GM18867 (cell line): Measurements from ENCODE around the gene OR51B6.
A peak's percentile ranks its signal among the peaks of the same experiment; 100 is the strongest.
"Not testable (repeated sequence)": the region's sequence is repeated elsewhere in the genome, so short reads cannot be mapped to it uniquely, and the experiment has no call there.

Experiments
- ATAC-seq: cut with Tn5 transposase; IDR thresholded peaks from one replicate; pipeline ENCODE4 v1.9.1; 2021; ENCODE audit warnings: mild to moderate bottlenecking, moderate library complexity; ENCODE audit not compliant: unreplicated experiment

The OR51B6 gene, protein sequence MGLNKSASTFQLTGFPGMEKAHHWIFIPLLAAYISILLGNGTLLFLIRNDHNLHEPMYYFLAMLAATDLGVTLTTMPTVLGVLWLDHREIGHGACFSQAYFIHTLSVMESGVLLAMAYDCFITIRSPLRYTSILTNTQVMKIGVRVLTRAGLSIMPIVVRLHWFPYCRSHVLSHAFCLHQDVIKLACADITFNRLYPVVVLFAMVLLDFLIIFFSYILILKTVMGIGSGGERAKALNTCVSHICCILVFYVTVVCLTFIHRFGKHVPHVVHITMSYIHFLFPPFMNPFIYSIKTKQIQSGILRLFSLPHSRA

DNA sequence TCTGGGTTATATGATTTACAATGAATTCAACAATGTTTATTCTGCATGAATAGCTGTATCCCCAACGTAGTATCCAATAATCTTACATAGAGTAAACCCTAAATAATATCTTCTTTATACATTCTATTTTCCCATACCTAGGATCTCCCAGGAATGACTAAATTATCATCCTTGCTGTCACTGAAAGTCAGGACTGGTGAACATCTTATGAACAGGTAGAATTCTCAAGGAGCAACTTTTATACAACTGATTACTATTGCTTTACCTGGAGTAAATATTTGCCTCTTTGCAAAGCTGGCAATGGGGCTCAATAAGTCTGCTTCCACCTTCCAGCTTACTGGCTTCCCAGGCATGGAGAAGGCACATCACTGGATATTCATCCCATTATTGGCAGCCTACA, at the start of gene OR51B6:
OR51B6 (plus strand) TSS at position 301 of the 400 bp plus-strand sequence; CDS start at position 301, 0 bp downstream.
- ATAC-seq: no peak

DNA sequence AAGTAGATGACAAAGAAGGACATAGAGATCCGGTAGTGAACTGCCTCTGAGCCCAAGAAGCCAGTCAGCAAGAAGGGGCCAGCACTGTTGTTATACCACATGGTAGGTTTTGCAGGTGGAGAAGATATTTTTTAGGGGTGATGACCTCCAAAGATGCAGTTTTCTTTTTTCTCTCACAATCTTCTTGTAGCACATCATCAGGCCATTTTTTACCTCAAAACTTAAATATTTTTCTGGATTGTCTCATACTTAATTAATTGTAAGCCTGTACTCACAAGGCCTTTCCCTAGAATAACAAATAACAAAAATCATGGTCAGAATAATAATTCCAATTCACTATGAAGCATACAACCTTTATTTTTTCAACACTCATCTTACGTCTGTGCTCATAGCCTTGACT, 49.5 kb upstream of the OR51B6 start, which contains the start of gene OR51B4:
OR51B4 (minus strand) TSS at position 101 of the 400 bp plus-strand sequence; CDS start at position 101, 0 bp downstream.
- no peak for ATAC-seq

DNA sequence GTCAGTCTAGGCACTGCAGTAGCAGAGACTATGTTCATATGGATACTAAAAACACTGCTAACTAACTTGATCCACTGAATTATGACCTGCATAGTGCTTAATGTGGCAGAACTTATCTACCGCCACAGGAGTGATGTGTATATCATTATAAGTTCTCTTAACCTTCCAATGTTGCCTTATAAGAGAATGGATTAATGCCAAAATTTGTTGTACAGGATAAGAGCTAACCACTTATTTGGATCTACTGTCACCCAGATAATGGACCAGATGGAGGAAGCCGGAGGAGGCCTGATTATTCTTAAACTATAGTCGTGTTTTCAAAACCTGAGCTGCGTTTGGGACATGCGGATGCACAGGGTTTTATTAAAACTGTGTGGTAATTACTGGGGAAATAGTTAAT, 47.7 kb upstream of the OR51B6 start:
- ATAC-seq: no peak

DNA sequence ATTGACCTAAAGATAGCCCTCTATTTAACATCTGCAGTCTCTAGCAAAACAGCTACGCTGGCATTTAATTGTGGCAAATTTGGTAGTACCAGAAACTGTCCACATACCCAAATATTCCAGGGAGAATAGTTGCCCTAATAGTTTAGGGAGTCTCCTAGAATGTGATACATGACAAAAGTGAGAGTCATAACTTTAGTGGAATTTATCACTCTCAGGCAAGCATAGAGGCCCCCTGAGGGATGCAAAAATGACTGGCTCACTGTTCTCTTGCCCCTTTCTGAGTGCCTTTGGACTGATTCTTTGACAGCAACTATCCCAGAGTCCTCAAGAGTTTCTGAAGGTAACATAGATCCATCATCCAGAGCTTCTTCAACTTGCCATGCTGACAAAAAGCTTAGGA, 47.3 kb upstream of the OR51B6 start:
- no peak for ATAC-seq

DNA sequence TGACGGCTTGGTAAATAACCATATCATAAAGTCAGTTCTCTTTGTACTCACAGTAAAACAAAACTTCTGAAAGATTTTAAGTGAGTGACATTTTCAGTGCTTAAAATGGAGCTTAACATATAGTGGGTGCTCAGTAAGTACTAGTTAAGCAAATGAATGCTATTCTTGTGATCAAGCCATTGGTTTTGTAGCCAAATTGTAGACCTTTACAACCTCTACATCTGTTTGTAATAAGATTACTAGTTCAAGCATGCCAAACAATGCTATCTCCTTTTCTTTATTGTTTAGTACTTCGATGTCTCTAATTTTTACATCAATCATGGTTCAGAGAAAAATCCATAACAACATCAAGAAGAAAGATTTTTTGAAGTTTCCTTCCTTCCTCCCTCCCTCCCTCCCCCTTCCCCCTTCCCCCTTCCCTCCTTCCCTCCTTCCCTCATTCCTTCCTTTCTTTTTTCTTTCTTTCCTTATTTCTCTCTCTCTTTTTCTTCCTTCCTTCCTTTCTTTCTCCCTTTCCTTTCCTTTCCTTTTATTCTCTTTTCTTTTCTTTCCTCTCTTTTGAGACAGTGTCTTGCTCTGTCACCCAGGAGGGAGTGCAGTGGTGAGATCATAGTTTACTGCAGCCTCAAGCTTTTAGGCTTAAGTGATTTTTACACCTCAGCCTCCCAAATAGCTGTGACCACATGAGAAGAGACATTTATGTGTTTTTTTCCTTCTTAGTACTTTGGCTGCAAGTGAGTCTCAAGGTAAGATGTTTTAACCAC, 43.9 kb upstream of the OR51B6 start:
- no peak for ATAC-seq

DNA sequence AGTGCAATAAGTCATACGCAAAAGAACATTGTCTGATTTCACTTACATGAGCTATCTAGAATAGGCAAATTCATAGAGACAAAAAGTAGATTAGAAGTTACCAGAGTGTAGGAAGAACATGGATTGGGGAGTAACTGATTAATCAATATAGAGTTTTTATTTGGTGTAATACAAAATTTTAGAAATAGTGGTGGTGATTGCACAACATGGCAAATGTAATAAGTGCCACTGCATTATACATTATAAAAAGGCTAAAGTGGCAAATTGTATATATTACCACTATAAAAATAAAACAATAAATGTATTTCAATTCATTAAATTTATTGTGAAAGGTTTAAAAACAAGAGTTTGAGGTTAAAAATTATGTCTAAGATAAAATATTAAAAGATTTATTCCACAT, 40.9 kb upstream of the OR51B6 start:
- no peak for ATAC-seq

DNA sequence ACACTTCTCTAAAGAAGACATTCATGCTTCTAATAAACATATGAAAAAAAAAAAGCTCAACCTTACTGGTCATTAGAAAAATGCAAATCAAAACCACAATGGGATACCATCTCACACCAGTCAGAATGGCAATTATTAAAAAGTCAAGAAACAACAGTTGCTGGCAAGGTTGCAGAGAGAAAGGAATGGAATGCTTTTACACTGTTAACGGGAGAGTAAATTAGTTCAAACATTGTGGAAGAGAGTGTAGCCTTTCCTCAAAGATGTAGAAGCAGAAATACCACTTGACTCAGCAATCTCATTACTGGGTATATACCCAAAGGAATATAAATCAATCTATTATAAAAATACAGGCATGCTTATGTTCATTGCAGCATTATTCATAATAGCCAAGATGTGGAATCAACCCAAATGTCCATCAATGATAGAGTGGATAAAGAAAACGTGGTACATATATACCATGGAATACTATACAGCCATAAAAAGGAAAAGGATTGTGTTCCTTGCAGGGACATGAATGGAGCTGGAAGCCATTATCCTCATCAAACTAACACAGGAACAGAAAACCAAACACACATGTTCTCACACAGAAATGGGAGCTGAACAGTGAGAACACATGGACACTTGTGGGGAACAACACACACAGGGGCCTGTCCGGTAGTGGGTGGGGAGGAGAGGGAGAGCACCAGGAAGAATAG, 37.8 kb upstream of the OR51B6 start:
- not testable (repeated sequence) for ATAC-seq

DNA sequence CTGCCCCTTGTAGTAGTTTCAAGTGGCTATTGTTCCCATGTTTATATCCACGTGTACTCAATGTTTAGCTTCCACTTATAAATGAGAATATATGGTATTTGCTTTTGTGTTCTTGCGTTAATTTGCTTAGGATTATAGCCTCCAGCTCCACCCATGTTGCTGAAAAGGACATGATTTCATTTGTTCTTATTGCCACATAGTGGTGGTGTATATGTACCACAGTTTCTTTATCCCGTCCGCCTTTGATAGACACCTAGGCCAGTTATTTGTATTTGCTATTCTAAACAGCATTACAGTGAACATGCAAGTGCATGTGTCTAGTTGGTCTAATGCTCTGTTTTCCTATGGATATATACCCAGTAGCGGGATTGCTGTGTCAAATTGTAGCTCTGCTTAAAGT, 34.0 kb upstream of the OR51B6 start:
- ATAC-seq: no peak

DNA sequence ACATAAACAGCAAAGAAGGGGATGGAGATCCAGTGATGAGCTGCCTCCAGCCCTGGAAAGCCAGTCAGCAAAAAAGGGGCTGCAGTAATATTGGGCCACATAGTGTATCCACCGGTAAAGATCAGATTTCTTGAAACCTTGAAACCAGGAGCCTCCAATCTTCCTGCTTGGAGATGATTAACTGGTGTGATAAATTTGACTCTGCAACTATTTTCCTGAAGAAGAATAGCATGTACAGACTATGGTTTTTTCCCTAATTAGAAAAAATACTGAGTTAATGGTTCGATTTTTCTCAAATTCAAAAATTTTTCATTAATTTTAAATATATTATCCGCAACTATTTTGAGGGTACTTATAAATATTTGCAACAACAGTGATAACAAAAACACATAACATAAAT, 27.1 kb upstream of the OR51B6 start, which contains the start of gene OR51B2:
OR51B2 (minus strand) TSS at position 101 of the 400 bp plus-strand sequence; CDS start at position 101, 0 bp downstream.
- no peak for ATAC-seq

DNA sequence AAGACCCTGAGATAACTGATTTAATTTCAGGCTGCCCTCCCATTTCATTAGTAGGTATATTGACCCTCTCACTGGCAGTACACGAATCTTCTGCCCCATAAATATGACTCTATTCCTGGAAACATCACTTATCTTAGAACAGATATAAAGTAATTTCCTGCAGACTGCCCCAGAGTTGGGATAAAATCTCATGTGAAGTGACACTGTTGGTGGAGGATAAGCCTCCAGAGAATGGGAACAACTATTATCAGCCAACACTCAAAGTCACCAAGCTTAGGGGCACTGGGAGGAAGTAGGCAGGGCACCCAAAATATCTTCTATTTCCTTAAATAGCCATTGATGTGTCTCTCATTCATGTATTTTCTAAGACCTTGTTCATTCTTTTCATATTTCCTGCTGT, 16.1 kb upstream of the OR51B6 start:
- no peak for ATAC-seq

DNA sequence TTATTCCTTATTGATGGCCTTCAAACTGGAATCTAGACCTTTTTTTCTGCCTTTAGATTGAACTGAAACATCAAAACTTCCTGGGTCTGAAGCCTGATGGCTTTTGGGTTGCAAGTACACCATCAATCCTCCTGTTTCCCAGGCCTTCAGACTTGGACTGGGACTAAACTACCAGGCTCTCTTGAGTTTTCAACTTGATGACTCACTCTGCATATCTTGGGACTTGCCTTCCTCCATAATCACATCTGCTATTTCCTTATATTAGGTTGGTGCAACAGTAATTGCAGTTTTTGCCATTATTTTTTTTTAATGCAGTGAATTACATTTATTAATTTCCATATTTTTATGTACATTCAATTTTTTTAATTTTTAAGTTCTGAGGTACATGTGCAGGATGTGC, 15.0 kb upstream of the OR51B6 start:
- ATAC-seq: no peak

DNA sequence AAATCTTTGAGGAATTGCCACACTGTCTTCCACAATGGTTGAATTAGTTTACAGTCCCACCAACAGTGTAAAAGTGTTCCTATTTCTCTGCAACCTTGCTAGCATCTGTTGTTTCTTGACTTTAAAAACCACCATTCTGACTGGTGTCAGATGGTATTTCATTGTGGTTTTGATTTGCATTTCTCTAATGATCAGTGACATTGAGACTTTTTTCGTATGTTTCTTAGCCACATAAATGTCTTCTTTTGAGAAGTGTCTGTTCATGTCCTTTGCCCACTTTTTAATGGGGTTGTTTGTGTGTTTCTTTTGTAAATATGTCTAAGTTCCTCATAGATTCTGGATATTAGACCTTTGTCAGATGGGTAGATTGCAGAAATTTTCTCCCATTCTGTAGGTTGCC, 14.1 kb upstream of the OR51B6 start:
- not testable (repeated sequence) for ATAC-seq

DNA sequence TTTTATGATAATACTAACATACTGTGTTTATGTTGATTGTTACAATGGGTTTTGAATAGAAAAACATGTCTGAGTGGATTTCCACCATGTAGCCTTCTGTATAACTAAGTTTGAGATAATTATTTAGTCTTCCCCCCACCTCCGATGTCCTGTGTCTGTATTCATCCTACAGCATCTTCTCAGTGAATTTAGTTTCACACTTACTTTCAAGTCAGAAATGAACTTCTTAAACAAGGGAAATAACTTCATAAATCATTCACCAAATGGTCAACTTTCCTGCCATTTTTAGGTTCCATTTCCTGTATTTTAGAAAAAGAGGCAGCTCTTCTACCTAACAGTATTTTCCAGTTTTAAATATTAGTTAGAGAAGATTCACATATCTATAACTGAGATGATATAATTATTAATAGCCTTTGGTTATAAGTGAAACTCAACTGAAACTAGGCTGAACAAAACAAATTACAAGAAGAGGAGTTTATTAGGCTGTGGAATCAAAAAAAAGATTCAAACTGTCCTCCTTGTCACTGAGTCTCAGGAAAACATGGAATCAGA, 11.5 kb upstream of the OR51B6 start:
- ATAC-seq: peak; percentile 61

DNA sequence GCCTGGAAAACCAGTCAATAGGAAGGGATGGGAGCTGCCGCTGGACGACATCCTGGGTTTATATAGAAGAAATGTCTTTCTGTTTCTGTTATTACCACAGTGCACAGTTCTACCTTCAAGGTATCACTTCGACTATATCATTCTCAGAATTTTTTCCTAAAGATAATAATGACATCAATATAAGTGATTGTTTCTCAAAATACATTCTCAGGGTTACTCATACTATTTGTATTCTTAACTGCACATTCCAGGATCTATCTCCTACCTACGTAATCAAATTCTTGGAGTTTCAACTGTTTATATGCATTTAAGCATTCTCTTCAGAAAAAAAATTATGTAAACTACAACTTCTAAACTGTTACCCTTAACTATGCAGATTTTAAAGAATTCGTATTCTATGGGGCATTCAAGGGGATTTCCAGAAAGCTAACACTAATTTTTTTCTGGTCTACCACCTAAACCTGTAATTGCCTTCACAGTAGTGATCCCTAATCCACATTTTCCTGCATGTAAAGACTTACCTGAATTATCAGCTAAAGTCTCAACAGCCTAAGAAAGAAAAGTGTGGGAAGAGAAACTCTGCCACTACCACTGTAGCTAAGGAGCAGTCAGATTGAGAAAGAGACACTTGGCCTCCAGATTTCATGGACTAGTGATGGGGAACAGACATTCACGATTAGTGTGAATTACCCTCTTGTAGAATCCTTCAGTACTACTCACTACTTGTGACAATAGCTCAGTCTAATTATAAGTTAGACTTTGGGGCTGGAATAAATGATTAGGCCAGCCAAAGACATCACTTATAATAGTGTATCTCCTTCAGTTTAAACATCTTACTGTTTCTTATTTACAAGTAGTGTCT, 7.6 kb upstream of the OR51B6 start, which contains the start of gene OR51B5:
OR51B5 (minus strand) TSS at position 51 of the 862 bp plus-strand sequence; CDS start at position 51, 0 bp downstream.
- no peak for ATAC-seq

DNA sequence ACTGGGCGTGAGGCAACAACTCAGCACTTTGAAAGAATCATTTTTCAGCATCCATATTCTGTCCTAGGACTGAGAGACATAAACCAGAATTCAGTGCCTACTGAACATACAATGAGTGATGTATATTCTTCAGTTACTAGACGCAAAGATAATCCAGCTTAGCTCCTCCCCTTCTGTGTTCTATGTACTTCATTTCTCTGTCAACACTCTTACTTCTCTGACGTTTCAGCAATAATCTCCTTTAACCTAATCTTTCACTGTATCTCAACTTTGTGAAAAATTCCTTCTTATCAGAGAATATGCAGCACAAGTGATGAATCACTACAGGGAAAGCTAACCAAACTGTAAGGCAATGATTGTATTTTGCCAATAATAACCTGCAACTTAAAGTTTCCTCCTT, 5.5 kb upstream of the OR51B6 start:
- no peak for ATAC-seq

DNA sequence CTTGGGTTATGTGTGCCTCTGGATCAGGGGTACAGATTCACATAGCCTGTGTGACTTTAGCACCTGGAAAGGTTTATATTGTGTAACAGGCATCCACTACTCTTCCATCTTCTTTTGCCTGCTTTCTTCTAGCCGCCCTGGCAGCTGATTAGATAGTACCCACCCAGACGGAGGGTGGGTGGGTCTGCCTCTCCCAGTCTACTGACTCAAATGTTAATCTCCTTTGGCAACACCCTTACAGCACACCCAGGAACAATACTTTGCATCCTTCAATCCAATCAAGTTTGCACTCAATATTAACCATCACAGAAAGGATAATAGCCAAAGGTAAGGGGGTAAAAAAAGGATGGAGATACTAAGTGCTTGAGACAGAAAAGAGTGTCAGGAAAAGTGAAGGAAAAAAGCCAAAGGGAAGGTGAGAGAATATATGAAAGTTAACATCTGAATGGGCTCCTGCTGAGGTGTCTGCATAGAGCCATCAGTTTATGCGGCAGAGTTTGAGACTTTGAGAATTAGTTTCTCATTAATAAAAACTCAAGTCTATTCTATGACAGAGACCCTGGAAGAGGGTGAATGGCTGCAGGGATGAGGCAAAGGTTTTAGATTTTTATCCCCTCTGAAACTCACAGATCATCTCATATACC, 2.6 kb upstream of the OR51B6 start:
- no peak for ATAC-seq

DNA sequence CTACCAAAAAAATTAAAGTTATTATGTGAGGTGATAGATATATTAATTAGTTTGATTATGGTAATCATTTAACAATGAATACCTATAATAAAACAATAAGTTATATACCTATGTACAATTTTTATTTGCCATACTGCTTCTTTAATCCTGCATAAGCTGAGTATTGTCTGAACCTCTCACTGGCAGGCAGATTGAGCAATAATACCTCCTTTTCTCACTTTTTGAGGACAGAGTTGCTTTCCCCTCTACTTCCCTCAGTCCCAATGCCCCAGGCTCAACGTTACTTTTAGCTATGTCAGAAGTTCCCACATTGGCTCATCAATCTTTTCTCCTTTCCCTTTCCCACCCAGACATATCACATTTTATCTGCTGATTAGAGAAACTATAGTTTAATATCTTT, 1.8 kb upstream of the OR51B6 start:
- ATAC-seq: no peak

DNA sequence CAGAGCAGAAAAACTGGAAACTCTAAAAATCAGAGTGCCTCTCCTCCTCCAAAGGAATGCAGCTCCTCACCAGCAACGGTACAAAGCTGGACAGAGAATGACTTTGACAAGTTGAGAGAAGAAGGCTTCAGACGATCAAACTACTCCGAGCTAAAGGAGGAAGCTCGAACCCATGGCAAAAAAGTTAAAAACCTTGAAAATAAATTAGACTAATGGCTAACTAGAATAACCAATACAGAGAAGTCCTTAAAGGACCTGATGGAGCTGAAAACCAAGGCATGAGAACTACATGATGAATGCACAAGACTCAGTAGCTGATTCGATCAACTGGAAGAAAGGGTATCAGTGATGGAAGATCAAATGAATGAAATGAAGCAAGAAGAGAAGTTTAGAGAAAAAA, 4.7 kb downstream of the OR51B6 start:
- not testable (repeated sequence) for ATAC-seq

DNA sequence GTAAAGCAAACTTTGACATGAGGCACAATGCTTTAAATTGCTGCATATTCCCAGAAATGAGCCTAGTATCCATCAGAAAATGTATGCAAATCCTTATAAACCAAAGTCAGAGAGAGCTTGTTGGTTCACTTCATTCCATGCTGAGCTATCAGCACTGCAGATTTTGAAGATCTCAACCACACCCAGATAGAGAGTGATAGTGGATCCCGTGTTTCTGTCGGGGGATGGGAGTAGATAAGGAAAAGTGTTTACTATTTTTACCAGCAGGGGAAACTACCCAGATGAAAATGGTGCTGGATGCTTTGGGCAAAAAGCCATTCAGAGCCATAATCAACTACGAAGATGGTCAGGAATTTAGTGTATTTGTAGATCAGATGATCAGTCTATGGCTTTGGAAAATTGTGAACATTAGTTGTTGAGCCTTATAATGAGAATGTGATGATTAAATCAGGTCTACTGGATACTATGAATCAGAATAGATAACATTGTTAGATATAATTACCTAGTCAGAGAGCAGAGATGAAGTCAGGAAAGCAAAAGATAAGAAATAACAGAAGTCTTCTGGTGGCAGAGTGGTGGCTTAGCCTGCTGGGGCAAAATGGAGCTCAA, 10.8 kb downstream of the OR51B6 start:
- ATAC-seq: no peak
